IPS-18c (cell line): ENCODE measurements around the gene RNF130.

Source experiments
- H3K4me3 ChIP-seq: 2 replicates; pipeline ENCODE4 v1.7.0; 2013; ENCODE audit warnings: low read depth, mild to moderate bottlenecking, low read length, moderate library complexity; ENCODE audit not compliant: insufficient read depth
- H3K9me3 ChIP-seq: one replicate; pipeline ENCODE4 v1.6.1; 2013; ENCODE audit warnings: mild to moderate bottlenecking, low read length, moderate library complexity; ENCODE audit not compliant: control insufficient read depth, insufficient read depth

RNF130 gene, protein sequence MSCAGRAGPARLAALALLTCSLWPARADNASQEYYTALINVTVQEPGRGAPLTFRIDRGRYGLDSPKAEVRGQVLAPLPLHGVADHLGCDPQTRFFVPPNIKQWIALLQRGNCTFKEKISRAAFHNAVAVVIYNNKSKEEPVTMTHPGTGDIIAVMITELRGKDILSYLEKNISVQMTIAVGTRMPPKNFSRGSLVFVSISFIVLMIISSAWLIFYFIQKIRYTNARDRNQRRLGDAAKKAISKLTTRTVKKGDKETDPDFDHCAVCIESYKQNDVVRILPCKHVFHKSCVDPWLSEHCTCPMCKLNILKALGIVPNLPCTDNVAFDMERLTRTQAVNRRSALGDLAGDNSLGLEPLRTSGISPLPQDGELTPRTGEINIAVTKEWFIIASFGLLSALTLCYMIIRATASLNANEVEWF

DNA sequence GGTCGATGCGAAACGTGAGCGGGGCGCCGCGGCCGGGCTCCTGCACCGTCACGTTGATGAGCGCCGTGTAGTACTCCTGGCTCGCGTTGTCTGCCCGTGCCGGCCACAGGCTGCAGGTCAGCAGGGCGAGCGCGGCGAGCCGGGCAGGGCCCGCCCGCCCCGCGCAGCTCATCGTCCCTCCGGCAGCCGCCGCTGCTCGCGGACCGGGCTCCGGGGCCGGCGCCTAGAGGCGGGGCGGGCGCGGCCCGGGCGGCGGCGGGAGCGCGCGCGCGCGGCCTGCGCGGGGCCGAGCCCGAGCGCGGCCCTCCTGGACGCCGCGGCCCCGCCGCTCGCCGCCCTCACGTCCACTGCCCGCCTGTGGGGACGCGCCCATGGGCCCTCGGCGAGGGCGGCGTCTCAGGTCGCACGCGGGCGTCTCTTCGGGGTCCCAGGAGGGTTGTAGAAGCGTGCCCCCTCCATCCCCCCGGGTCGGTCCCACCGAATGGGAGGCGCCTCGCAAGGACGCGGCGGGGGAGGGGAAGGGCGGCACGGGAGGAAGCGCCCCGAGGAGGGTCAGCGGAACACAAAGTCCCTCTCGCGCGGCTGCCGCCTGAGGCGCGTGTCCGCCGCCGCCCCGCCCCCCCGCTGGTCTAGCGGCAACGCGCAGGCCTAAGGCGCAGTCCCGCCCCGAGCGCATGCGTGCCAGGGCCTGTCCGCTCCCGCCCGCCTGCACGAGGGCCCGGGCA lies at the start of gene RNF130:
RNF130 (minus strand) TSS at position 229 of the 725 bp plus-strand sequence; CDS start at position 172, 57 bp downstream.
- H3K4me3 ChIP-seq: peak within 1 kb of the TSS; percentile 89
- peaks cover 6% of the 10 kb centered on the region for H3K9me3 ChIP-seq

DNA sequence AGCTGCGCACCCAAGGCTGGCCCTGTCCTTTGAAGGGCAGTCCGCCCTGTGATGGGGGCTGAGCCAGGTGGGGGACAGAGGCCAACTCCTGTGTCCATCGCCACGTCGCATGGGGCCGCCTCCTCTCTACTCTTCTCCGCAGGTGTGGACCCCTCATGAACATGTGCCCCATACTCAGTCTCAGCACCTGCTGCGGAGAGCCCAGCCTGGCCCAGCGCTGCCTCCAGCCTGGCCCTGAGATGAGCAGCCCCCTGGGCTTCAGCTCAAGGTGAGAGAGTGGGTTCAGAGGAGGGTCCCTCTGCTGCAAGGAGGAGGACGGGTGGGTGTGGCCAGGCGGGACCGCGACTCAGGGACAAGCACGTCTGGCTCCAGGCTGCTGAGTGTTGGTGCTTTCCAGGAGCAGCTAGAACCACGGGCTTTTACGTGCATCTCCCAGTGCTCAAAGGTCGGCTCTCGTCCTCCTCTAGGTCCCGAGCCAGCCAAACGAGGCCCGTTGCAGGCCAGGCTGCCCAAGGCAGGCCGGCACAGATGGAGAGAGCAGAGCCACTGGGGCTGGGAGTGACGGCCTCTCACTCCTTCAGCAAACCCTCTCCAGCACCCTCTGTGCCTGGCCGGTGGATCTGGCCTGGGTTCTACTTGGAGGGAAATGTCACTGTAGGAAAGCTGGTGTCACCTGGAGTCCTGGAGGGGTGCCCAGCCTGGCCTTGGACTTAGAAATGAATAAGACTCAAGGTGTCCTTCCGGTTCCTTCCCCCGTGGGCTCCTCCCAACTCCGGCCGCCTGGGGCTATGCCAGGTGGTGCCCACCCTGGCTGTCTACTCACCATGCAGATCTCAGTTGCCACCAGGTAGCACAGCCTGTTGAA lies 48.9 kb upstream of the RNF130 start:
- no peak overlapping the region for H3K4me3 ChIP-seq
- no peaks in the 10 kb centered on the region for H3K9me3 ChIP-seq

DNA sequence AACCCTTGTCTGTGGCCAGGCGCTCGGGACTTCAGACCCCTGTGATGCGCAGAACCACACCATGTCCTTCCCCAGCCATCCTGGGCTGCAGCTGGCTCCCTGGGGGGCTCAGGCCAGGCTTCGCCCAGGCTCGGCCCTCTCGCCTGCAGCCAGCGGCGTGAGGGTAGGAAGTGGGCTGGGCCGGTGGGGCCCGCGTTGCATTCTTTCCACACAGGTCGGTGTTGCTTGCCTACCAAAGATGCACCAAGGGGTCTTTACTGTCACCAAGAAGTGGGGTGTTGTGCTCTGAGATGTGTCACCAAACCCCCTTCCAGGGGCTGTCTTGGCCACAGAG lies 48.3 kb upstream of the RNF130 start:
- Histone ChIP-seq H3K4me3 (no peak overlapping the region), H3K9me3 (no peaks in the 10 kb centered on the region)

DNA sequence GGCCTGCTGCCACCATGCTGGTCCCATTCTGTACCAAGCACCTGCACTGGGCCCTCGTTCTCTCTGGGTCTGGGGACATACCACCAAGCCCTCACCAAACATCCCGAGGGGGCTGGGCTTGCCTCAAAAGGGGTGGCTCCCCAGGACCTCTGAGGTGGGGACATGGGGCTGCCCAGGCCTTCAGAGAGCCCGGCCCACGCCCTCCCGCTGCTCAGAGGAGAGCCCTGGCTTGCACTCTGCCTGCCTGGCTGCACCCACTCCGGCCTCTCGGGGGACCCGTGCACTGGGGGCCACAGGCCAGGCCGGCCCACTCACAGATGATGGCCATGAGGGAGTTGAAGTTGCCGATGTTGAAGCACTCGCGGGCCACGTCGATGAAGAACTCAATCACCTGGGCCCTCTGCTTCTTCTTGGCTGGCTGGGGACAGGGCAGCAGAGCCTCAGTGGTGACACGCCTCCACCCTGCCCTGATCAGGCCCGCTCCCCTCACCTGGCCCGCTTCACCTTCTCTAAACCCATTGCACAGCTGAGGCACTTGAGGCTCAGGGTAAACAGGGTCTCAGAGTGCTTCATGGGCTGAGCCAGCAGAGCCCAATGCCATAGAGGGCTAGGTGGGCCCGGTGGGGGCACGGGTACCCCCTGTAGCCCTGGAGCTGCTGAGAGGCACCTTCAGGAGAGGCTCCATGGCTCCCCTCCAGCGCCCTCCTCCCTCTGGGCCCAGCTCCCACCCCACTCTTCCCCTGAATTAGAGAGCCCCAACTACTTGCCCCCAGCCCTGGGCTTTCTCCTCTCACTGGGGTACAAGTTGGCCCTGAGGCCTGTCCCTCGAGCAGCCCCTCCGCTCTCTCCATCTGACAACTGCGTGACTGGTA lies 47.7 kb upstream of the RNF130 start:
- Histone ChIP-seq H3K9me3 (no peaks in the 10 kb centered on the region), H3K4me3 (no peak overlapping the region)

DNA sequence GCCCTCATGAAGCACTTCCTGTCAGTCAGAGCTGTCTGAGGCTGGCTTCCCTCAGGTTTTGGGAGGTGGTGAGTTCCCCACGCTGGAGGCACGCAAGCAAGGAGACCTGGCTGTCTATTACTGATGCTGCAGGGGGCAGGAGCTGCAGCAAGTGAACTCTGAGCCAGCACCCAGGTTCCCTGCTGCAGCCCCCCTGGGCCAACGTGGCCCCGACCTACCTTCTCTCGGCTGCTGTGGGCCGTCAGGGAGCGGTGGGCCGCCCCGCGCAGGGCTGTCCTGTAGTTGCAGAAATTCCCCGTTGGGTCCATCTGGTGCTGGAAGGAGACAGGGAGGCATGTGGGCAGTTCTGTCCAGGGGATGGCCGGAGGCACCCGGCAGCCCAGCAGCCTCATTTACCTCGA lies 46.8 kb upstream of the RNF130 start:
- Histone ChIP-seq H3K4me3 (no peak overlapping the region), H3K9me3 (no peaks in the 10 kb centered on the region)

DNA sequence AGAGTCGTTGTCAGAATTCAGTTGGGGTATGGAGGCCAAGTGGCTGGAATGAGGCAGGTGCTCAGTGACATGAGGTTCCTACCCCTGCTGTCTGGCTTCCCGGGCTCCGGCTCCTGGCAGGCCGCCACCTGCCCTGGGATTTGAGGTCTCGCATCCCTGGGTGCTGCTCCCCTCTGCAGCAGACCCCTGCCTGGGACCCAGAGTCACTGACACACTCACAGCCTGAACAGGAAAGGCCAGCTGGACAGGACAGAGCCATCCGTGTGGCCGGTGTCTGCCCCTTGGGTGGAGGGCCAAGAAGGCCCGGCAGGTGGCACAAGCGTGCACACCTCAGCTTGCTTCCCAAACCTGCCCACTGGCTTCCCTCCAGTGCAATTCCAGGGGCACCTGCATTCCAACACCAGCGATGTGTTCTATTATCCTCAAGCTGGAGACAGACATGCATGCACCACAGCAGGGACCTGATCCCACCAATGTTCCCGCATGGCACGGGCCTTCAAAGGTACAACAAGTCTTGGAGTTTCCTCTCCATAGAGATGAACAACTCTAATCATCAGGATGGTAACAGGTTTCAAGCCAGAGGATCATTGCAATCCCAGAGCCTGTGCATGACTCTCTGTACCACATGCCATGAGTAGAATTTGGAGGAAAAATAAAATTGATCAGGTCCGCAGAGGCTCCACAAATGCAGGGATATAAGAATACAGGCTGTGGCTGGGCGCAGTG lies 45.6 kb upstream of the RNF130 start:
- no peak overlapping the region for H3K4me3 ChIP-seq
- no peaks in the 10 kb centered on the region for H3K9me3 ChIP-seq

DNA sequence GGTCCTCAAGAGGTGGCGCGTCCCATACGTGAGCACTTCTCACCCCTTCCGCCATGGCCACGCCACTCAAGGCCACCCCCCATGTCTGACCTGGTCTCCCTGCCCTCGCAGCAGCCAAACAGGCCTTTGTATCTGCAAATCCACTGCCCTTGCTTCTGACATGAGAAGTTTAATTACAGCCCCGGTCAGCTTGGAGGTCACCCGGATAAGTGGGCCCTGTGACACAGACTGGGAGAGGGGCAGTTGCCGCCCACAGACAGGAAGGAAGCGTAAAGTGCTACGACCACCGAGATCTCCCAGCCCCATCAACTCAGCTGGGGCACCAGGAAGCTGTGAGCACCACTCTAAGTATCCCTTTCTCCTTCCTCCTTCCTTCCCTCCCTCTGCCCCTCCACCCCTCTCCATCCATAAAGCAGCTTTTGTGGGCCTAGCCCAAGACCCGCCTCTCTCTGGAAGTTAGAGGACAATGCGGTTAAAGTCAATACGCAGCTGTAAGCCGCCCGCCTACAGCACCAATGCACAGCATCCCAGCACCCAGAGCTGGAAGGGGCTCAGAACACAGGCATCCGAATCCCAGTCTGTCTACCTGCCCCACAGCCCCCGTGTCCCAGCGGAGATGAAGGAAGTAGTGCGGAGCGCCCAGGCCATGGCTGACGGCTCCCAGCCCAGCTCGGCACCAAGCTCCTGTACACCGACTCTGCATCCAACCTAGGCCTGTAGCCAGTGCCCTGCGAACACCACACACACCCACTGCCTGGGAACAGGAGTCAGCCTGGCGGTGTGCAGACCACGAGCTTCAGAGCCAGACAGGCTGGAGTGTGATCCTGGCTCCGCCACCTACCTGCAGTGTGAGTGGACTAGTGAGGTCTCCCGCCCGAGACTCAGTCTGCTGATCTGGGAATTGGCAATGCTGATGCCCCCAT lies 44.8 kb upstream of the RNF130 start:
- Histone ChIP-seq H3K4me3 (no peak overlapping the region), H3K9me3 (no peaks in the 10 kb centered on the region)

DNA sequence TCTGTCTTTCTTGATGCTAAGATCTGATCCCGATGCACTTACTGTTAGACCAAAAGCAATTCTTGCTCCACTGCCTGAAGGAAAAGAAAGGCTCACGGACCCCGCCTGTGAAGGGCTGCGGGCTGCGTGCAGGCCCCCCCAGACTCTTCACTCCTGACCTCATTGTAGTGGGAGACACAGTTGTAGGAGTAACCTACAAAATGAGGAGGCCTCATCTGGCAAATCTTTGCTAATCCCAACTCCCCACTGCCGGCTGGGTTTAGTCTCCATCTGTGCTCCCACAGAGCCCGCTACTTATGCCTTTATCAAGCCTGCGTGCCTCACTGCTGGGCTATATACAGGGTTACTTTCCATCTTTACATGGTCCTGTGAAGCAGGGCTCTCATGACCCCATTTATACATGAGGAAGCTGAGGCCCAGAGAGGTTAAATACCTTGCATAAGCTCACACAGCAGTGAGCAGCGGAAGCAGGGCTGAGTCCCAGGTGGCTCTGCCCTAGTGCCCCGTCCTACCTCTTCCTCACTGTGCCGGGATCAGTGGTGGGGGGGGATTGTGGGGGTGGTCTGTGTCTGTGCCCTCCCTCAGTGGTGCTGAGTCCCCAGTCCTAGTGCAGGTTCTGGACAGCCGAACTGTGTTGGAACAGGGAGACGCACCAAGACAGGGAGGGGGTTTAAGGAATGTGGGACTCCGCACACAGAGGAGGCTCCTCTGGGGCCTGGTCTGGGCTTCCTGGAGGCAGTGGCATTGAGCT lies 43.9 kb upstream of the RNF130 start:
- Histone ChIP-seq H3K4me3 (no peak overlapping the region), H3K9me3 (no peaks in the 10 kb centered on the region)

DNA sequence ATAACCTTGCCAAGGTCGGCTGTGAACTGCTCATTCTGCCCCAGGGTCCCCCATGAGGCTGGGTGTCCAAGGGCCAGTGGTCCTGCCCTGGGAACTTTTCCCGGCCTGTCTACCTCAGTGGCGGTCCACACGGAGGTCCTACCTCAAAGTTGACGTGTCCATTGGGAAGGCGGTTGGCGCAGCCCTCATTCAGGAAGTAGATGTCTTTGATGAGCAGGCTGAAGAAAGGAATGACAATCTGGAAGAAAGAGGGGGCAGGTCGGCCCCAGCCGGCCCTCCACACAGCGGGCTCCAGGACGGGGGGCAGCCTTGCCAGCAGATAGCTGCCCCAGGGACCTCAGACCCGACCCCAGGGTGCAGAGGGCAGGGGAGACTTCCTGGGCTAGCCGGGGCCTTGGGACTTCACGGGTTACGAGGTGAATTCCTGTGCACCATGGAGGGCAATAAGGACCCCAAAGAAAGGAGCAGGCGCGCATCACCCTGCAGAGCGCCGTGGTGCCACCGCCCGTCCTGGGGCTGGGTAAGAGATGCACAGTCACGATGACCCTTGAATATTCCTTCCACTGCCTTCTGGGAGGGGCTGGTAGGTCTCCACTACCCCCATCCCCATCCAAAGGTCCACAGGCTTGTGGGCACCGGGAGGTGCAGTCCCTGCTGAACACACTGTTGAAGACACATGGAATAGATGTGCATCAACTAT lies 42.9 kb upstream of the RNF130 start:
- H3K9me3 ChIP-seq: no peaks in the 10 kb centered on the region
- no peak overlapping the region for H3K4me3 ChIP-seq

DNA sequence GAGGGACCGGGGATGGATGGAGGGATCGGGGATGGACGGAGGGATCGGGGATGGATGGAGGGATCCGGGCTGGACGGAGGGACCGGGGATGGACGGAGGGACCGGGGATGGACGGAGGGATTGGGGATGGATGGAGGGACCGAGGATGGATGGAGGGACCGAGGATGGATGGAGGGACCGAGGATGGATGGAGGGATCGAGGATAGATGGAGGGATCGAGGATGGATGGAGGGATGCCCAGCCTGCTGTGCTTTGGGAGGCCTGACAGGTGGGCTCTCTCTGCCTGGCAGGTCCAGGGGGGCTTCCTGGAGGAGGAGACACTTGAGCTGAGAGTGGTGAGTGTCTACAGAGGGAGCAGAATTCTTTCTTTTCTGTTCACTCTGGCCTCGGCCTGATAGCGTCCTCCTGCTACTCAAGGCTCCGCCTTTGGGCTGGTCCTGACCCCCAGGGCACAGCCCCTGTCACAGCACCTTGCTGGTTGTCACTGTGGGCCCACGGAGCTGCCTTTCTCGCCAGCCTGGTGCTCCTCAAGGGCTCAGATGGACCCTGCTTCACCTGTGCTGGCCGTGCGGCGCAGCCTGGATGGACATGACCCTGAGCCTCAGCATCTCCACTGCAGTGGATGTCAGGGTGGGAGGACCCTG lies 42.2 kb upstream of the RNF130 start:
- Histone ChIP-seq H3K4me3 (no peak overlapping the region), H3K9me3 (no peaks in the 10 kb centered on the region)

DNA sequence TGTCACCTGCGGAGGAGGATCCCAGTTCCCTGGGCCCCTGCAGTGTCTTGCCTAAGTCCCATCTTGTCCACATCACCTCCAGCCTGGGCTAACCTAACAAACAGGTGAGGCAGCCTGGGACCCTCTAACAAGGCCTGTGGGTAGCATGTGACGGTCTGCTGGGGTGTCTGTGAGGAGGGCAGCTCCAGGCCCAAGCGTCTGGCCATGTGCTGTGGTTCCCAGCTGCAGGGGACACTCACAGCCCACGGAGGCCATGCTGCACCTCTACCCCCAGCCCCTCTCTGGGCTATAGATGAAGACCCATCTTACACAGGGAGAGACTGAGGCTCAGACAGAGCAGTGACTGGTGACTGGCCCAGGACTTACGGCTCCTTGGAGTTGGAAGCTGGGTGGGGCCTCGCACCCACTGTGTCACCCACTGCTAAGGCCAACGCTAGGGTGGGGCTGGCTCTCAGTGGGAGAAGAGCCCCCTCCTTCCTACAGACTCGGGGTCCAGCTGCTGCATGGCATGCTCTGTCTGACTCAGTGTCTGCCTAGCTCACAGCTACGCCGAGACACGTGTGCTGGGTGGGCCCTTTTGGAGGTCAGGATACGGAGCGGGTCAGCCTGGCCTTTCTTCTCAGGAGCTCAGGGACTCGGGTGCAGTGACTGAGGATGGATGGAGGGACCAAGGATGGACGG lies 40.8 kb upstream of the RNF130 start:
- no peak overlapping the region for H3K4me3 ChIP-seq
- peaks cover 2% of the 10 kb centered on the region for H3K9me3 ChIP-seq

DNA sequence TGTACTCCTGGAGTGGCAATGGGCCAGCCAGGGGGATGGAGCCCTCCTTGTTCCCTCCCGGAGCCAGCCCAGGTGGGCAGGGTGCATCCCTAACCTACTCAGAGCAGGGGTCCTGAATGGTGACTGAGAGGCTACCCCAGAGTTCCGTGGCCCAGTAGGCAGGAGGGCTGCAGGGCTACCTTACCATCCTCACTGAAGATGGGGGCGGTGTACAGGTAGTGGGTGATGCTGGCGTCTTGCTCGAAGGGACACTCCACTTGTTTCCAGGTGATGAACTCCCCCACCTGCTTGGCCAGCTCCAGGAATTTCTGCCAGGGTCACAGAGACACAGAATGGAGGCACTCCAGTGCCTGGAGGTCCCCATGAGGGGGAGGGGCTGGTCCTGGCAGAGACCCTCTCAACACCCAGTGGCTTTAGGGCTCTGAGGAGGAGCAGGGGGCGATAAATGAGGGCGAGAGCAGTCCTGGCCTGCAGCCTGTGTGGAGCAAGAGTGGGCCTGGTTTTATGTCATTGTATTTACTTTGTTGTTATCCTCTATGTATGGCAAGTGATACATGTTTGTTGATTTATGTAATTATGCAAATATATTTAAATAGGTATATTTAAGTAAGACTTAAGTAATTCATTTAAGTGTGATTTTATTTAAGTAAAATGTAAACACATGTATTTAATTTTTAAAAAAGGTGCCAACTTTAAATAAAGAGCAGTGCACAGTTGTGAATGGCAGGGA lies 39.9 kb upstream of the RNF130 start:
- H3K9me3 ChIP-seq: peaks cover 2% of the 10 kb centered on the region
- H3K4me3 ChIP-seq: no peak overlapping the region

DNA sequence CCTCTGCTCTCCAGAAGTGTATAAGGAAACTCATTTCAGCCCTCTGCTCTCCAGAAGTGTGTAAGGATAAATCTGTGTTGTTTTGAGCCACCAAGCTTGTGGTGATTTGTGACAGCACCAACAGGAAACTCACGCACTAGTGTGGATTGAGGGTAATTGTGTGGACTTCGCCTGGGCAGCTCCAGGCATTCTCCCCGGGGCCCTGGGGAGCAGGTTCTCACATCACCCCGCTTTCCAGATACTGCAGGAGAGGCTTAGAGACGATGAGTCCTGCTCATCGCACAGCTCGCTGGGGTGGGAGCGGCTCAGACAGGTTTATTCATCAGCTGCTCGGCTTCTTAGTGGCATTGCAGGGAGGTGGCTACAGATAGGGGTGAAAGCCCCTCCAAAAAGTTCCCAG lies 38.4 kb upstream of the RNF130 start:
- no peak overlapping the region for H3K4me3 ChIP-seq
- peaks cover 2% of the 10 kb centered on the region for H3K9me3 ChIP-seq
